ENCODE results near the gene ERICH6.

Gene ERICH6

GRCh38 chr3:150736903-150737832 lies 33.4 kb upstream of the ERICH6 start:
- no peak for DNase-seq

GRCh38 chr3:150736316-150736719 lies 32.6 kb upstream of the ERICH6 start:
- DNase-seq = no peak

- no peak for DNase-seq
Measured at GRCh38 chr3:150734795-150735119, 31.0 kb upstream of the ERICH6 start.

- DNase-seq = no peak
Measured at GRCh38 chr3:150733936-150734794, 30.4 kb upstream of the ERICH6 start.

- no peak for DNase-seq
Measured at GRCh38 chr3:150733373-150733935, 29.7 kb upstream of the ERICH6 start.

GRCh38 chr3:150729682-150730360 lies 26.1 kb upstream of the ERICH6 start:
- DNase-seq = no peak

- no peak for DNase-seq
Measured at GRCh38 chr3:150727653-150728502, 24.2 kb upstream of the ERICH6 start.

GRCh38 chr3:150725548-150725947 lies 21.8 kb upstream of the ERICH6 start:
- no peak for DNase-seq

- no peak for DNase-seq
Measured at GRCh38 chr3:150723946-150724345, 20.2 kb upstream of the ERICH6 start.

GRCh38 chr3:150722267-150722666 lies 18.5 kb upstream of the ERICH6 start:
- no peak for DNase-seq

- no peak for DNase-seq
Measured at GRCh38 chr3:150721285-150722130, 17.8 kb upstream of the ERICH6 start.

GRCh38 chr3:150720444-150720843 lies 16.7 kb upstream of the ERICH6 start:
- no peak for DNase-seq

- DNase-seq = no peak
Measured at GRCh38 chr3:150710097-150710496, 6.4 kb upstream of the ERICH6 start.

- DNase-seq = peak; percentile 9
Measured at GRCh38 chr3:150703299-150703755, 393 bp downstream of the ERICH6 start.

GRCh38 chr3:150699068-150699639 lies 4.6 kb downstream of the ERICH6 start:
- DNase-seq = no peak

- no peak for DNase-seq
Measured at GRCh38 chr3:150697646-150698045, 6.1 kb downstream of the ERICH6 start.

- DNase-seq = no peak
Measured at GRCh38 chr3:150691414-150692040, 12.2 kb downstream of the ERICH6 start.

- DNase-seq = no peak
Measured at GRCh38 chr3:150687613-150688012, 16.1 kb downstream of the ERICH6 start.

GRCh38 chr3:150682824-150683223 lies 20.9 kb downstream of the ERICH6 start:
- DNase-seq = no peak

GRCh38 chr3:150682279-150682678 lies 21.4 kb downstream of the ERICH6 start:
- no peak for DNase-seq
